IPS DF 19.7 (cell line): ENCODE results near the gene STAC2.
A peak's percentile ranks its signal among the peaks of the same experiment; 100 is the strongest.

Experiments used
- DNase-seq: peaks from one replicate; pipeline ENCODE4 v3.0.0-alpha.2; 2013; ENCODE audit warnings: low read depth, low spot score

The STAC2 gene

DNA sequence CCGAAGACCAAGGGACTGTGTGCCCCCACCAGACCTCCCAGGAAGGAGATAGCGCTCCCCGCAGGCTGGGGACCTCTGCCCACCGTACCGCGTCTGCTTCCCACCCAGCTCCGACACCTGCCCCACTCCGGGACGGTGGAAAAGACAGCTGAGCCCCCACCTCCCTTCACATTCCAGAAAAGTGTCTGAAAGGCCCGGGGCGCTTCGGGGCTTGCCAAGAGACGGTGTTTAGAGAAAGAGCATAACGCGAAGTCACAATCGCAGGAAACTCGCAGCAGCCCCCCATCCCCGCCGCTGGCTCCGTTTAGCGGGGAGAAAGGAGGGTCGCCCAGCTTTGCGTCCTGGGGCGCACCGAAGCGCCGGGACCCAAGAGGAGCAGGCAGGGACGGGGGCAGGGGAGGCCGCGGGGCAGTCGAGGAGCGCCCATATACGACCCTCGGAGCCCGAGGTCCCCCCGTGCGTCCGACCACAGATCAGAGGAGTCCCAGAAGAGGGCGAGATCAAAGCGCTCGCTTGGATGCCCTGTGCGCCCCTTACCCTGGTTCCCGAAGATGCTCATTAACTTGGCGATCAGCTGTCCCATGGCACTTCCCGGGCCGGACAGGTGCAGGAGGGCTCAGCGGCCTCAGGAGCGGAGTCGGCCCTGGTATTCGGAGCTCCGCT lies 60.4 kb downstream of the STAC2 start:
- DNase-seq = no peak

DNA sequence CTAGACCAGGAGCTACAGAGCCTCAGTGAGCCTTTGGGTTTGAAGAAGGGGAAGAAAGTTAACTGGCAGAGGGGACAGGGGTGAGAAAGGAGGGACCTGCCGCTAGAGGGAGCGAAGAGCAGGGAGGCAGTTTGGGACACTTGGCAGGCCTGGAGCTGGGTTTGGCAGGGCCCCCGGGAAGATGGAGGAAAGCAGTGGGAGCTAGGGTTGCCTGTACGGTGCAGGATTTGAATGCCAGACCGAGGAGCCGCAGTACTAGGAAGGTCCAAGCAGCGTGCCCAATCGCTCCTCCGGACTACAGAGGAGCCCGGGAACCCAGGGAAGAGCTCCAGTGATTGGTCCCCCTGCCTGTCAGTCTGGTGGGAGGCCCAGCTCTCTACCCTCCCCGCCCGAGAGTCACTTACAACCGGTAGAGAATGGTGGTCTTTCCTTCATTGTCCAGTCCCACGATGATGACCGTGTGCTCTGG lies 61.0 kb downstream of the STAC2 start:
- DNase-seq = peak; percentile 97

DNA sequence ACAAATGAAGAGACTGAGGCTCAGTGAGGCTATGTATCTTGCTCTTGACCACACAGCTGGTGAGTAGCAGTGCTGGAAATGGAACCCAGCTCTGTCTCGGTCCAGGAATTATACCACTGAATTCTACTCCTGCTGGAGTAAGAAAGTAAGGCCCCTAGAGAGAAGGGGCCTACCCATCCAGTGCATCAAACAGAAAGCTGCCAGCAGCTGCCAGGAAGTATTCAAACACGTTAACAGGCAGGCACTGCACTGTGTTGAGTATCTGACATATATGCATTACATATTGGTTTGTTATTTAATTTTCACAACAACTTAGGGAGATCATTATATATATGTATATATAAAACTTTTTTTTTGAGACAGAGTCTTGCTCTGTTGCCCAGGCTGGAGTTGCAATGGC lies 63.8 kb downstream of the STAC2 start:
- no peak for DNase-seq
